GM03348 (cell line): ENCODE data around the gene ZDHHC19.
"Not testable (repeated sequence)": the region's sequence is repeated elsewhere in the genome, so short reads cannot be mapped to it uniquely, and the experiment has no call there.

Source experiments
- DNase-seq: peaks from one replicate; pipeline ENCODE4 v3.0.0; 2012; ENCODE audit warnings: low spot score

The ZDHHC19 gene

DNA sequence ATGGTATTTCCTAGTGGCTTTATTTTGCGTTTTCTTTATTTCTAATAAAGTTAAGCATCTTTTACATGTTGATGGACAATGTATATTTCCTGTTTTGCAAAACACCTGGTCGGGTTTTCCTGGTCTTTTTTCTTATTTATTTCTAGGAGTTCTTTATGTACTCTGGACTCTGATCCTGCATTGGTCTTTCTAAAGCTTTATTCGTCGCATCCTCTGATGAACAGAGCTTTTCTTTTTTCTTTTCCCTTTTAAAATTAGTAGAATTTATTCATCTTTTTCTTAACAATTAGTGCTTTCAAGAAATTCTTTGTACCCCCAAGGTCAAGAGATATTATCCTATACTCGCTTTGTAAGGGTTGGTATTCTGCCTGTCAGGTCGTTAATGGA, 32.2 kb downstream of the ZDHHC19 start:
- no peak for DNase-seq

DNA sequence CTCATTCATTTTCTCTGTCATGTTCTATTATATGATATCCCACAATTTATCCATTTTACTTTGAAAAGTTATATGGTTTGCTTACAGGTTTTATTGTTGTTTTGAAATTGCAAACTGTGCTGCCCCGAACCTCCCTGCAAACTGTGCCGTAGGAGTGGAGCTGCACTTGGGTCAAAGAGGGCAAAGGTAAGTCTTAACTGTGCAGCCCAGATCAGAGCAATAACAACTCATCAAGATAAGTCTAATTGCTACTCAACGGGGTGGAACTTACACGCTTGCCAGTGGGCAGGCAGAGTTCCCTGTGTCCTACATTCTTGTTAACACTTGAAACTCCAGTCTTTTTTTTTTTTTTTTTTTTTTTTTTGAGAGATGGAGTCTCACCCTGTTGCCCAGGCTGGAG, 33.2 kb downstream of the ZDHHC19 start:
- no peak for DNase-seq

DNA sequence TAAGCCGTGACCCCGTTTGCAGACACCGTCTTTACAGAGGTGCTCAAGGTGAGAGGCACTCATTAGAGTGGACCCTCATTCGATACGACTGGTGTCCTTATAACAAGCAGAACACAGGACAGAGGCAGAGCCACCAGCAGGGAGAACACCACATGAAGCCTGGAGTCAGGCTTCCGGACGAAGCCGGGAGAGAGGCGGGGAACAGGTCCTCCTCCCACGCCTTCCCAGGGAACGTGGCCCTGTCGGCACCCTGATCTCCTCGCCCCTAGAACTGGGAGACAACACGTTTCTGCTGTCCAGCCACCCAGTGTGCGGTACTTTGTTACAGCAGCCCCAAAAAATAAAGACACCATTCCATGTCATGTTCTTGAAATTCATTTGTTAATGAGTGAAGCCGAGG, 33.6 kb downstream of the ZDHHC19 start:
- DNase-seq: no peak

DNA sequence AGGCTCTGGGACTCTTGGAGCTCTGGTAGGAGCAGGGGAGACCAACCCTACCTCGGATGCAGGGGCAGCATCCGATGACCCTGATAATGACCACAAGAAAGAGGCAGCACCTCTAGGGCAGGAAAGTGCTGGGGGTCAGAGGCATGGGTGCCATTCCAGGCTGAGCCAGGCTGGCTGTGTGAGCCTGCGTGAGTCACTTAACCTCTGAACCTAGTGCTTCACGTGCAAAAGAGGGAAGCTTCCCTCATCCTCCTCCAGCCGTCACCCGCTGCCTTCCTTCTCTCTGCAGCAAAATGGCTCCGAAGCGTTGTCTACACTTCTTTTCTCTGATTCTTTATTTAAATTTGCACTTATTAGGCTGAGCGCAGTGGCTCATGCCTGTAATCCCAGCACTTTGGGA, 35.5 kb downstream of the ZDHHC19 start:
- no peak for DNase-seq

DNA sequence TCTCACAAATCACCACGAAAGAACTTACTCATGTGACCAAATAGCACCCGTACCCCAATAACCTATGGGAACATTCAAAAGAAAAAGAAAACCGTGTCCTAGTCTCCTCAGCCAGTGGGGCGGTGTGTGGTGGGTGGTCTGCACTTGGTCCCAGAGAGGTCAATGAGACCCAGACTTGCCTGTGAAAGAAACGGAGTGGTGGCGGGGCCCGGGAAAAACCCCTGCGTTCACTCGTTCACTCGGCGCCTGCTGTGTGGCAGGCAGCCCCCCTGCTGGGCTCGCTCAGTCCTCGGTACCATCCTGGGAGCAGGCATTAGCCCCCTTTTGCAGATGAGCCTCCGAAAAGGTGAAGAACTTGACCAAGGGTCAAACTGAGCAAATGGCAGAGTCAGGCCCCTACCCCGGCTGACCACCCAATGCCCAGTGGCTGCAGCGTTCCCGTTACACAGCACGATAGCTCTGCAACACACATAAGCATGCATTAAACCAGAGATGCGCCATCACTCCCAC, 36.0 kb downstream of the ZDHHC19 start:
- DNase-seq: no peak

DNA sequence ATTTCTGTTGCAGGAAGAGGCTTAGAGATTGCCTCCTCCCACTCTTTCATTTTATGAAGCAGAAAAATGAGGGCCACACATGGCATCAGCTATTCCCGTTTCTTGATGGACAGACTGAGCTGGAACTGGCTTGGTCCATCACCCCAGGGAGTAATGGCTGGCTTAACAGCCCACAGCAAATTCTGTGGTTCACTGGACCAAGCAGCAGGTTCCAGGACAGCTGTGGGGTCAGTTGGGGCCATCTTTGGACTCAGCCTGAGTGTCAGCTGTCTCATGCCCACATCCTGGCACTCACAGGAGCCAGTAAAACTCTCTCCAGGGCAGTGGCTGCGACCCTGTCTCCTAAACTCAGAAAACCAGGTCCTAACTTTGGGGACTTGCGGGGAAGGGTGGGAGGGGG, 36.5 kb downstream of the ZDHHC19 start:
- DNase-seq: no peak

DNA sequence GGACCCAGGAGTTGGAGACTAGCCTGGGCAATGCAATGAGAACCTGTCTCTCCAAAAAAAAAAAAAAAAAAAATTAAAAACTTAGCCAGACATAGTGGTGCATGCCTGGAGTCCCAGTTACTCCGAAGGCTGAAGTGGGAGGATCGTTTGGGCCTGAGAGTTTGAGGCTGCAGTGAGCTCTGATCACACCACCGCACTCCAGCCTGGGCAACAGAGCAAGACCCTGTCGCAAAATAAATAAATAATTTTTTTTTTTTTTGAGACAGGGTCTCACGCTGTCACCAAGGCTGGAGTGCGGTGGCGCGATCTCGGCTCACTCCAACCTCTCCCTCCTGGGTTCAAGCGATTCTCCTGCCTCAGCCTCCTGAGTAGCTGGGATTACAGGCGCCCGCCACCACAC, 40.9 kb downstream of the ZDHHC19 start:
- not testable (repeated sequence) for DNase-seq

DNA sequence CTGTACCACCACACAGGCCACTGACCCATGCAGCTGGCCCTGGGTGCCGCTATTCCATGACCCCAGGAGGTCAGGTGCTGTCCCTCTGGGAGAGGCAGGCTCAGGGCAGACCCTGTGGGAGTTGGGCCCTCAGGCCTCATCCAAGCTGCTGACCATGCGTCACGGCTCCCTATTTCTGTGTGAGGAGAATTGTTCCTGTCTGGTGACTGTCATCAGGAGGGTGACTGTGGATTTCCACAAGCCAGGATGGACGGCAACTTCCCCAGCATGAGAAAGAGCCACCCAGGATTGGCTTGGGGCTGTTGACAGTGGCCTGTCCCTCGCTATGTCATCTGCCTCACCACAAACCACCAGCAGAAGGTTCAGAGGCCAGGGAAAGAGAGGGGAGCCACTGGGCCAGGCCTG, 41.4 kb downstream of the ZDHHC19 start:
- DNase-seq: no peak

DNA sequence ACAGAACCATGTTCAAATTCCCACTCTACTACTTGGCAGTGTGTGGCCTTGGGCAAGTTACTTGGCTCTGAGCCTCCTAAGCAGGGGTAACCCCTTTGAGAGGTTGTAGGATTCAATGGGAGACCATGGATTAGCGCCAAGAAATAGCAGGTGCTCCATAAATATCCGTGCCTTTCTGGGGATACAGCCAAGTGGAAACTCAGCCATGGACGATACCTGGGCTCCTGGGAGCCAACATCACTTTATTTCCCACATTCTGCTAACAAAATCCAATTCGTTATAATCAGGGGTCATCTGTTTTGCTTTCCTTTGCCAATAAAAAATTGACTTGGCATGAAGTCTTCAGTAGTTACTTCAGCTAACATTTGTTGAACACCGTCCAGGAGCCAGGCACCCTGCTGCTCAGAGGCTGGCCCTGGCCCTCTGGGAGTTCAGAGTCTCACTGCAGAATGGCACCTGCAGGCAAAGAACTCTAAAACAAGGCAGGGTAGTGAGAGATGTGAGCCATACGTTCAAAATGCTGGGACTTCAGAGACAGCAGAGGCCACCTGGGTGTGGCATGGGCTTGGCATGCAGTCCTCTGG, 42.3 kb downstream of the ZDHHC19 start:
- DNase-seq: no peak

DNA sequence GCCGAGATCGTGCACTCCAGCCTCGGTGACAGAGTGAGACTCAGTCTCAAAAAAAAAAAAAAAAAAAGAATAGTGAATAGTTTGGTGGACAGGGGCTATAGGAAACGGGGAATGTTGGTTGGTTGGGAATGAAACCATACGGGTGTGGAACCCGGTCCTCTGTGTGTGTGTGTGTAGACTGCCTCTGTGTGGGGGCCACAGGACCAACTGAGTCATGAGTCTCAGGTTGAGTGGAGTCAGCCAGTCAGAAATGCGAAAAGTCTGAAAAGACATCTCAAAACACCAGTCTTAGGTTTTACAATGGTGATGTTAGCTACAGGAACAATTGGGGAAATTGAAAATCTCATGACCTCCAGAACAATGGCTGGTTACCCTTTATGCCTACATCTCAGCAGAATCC, 44.5 kb downstream of the ZDHHC19 start:
- no peak for DNase-seq

DNA sequence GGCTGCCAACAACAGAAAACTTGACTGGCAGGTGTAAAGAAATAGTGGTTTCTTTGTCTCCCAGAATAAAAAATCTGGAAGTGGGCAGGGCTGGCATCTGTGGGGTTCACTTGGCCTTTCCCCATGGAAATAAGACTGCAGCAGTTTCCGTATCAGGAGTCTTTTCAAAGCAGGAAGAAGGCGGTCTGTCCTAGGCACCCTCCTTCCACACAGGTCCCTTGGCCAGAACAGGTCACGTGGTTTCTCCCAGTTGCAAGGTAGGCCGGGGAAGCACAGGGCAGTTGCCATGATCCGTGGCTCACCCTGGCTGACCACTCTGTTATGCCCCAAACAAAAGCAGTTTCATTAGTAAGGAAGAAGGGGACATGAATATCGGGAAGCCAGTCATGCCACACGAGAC, 45.4 kb downstream of the ZDHHC19 start:
- no peak for DNase-seq

DNA sequence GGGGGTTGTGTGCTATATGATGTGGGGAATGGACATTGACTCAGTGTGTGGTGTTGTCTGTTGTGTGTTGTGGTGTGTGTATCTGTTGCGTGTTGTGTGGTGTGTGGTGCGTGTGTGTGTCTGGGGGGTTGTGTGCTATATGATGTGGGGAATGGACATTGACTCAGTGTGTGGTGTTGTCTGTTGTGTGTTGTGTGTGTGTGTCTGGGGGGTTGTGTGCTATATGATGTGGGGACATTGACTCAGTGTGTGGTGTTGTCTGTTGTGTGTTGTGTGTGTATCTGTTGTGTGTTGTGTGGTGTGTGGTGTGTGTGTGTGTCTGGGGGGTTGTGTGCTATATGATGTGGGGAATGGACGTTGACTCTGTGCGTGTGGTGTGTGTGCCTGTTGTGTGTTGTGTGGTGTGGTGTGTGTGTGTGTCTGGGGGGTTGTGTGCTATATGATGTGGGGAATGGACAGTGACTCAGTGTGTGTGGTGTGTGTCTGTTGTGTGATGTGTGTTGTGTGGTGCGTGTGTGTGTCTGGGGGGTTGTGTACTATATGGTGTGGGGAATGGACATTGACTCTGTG, 46.1 kb downstream of the ZDHHC19 start:
- DNase-seq: not testable (repeated sequence)

DNA sequence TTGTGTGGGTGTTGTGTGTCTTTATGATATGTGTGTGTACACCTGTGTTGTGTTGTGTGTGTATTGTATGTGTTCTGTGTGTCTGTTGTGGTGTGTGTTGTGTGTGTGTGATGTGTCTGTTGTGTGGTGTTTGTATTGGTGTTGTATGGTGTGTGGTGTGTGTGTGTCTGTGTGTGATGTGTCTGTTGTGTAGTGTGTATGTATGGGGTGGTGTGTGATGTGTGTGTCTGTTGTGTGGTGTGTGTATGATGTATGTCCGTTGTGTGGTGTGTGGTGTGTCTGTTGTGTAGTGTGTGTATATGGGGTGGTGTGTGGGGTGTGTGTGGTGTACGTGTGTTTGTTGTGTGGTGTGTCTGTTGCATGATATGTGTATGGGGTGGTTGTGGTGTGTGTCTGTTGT, 46.6 kb downstream of the ZDHHC19 start:
- no peak for DNase-seq

DNA sequence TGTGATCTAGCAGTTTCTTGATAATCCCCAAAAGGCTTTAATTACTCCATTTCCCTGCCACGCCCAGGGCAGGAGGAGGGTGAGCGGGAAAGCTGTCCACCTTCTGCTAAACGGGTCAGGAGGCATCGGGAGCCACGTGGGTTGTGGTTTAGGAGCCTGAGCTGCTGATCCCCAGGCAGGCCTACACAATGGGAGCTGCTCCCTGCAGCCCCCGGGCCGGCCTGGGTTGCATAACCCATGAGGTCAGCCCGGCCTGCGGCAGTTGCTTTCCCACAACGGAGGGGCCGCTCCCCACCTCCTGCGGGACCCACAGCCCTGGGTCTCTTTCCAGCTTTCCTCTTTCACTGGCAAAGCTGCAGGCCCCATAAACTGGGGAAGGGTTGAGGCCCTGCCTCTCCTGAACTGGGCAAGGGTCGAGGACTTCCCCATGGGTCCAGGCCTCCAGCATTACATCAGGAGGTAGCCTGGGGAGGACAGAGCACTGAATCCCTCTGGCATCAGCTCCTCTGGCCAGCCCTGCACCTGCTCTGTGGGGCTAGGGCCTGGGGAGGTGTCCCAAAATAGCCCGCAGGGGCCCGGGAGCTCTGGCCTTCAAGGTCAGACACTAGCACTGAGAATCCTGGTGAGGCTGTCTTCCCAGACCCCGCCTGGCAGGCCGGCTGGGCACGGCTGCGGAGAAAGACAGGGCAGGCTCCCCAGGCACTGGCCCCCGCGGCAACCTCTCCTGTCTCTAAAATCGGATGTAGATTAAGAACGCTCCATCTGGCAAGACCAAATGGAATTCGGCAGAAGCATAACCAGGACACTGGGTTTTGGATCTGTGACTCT, 47.3 kb downstream of the ZDHHC19 start:
- no peak for DNase-seq

DNA sequence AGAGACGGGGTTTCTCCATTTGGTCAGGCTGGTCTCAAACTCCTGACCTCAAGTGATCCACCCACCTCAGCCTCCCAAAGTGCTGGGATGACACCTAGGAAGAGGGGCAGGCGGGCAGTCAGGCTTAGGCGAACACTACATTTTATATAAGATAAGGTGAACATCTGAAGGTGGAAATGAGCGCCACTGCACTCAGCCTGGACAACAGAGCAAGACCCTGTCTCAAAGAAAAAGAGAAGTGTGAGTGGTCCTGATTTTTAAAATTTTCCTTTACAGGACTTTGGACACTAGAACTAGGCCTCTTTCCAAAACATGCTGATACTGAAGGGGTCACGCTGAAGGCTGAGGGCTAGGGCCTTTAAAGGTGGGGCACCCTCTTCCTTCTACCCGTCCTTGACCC, 48.0 kb downstream of the ZDHHC19 start:
- no peak for DNase-seq

DNA sequence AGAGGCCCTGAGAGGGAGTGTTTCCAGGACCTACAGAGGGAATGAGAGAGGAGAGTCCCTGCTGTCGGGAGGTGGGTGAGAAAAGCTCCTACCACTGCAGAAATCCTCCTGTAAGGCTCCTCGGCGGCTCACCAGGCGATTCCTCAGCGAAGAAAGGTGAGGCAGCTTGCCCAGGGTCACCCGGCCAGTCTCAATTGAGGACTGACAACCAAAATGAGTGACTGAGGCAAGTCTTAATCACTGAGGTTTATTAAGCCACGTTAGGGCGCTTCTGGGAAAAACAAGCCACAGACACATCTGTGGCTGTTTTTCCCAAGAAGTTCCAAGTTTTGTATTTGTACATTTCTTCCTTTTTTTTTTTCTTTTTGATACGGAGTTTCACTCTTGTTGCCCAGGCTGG, 48.5 kb downstream of the ZDHHC19 start:
- DNase-seq: no peak

DNA sequence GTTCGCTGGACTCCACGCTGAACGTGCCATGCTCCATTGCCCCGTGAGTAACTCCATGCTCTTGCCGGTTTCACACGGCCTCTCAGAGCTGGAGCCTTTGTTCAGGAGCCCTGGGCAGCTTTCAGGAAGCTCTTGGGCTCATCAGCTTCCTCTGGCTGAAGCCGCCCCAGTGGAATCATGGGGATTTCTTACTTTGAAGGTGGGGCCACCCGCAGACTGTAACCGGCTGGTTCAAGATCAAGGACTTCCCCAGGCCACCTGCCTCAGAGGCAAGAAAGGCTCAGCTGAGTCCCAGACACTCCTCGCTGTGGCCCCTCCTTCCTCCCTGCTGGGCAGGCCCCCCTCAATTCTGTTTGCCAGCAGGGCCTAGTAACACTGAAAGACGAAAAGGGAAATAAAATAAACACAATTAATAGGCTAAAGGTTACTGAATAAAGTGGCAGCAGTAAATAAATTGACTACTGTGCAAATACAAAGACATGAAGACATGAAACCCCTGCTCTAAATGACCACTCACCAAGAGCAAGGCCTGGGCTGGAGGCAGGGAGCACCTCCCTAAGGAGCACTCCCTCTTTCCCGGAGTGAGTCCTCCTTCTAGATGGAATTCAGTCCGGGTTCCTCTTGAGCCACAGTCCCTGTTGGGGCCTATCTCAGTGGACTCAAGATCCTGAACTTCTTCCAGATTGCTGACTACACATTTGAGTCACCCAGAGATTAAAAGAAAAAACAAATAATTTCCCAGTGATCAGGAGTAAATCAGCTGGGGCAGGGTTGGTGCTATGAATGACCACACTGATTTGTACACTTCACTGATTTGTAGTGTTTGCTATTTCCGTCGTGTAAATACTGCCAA, 51.0 kb downstream of the ZDHHC19 start:
- DNase-seq: peak; percentile 75

DNA sequence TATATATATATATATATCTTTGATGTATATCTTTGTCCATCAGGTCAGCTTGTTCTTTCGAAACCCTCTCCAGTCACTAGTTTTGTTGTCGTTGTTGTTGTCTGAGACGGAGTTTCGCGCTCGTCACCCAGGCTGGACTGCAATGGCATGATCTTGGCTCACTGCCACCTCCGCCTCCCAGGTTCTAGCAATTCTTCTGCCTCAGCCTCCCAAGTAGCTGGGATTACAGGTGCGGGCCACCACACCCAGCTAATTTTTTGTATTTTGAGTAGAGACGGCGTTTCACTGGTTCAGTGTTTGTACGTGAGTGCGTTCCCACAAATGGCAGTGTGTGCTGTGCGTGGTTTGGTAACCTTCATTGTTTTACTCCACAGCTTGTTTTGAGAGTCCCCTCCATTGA, 51.7 kb downstream of the ZDHHC19 start:
- DNase-seq: no peak

DNA sequence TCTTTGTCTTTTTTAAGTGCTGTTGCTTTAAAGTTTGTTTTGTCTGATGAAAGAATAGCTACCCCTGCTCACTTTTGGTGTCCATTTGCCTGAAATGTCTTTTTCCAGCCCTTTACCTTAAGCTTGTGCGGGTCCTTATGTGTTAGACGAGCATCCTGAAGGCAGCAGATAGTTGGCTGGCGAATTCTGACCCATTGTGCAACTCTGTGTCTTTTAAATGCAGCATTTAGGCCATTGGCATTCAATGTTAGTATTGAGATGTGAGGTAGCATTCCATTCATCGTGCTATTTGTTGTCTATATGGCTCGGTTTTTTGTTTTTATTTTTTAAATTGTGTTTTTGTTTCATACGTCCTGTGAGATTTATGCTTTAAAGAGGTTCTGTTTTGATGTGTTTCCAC, 55.0 kb downstream of the ZDHHC19 start:
- no peak for DNase-seq

DNA sequence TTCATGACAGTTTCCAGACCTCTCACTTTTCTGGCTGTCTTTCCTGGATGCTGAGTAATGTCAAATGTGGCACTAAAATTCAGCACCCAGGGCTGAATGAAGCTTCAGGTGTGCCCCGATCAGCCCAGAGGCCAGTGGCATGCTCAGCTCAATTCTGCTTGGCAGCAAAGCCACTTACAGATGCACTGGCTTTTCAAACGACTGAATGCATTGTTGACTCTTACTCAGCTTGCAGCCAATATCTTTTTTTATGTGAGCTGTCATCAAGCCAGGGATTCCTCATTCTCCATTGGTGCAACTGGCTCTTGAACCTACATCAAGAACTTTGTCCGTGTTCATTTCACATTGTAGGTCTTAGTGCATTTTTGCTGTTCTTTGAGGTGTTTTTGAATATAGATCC, 60.7 kb downstream of the ZDHHC19 start:
- no peak for DNase-seq

DNA sequence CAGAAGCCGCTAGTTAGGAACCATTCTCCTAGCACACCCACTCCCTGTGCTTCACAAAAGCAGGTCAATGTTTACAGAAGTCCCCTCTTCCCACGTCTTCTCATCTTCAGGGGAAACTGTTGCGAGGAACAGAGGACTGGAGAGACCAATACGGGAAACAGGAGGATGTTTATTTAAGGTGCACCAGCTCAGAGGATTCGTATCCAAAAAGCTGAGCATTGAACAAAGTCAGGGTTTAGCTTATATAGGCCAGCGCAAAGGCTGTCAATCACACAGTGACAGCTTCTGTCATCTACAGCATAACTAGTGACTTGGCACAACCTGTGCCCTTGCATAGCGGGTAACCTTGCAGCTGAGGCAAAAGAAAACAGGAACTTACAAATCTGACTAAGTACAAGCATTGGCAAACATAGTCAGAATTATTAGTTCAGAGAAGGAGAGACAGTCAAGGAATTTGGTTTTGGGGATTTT, 61.3 kb downstream of the ZDHHC19 start:
- no peak for DNase-seq

DNA sequence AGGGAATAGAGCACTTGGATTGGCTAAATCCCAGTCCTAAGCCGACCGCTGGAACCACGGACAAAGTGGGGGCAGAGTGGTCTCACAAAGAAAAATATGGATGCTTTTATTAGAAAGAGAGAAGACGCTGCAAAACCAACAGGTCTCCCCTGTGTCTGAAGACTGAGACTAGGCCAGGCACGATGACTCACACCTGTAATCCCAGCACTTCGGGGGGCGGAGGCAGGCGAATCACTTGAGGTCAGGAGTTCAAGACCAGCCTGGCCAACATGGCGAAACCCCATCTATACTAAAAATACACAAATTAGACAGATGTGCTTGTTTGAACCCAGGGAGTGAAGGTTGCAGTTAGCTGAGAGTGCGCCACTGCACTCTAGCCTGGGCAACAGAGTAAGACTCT, 61.8 kb downstream of the ZDHHC19 start:
- DNase-seq: no peak
